GM12872 (cell line): ENCODE data around the gene FADD.

Source experiments
- CTCF ChIP-seq: IDR thresholded peaks from 3 replicates; pipeline ENCODE4 v1.5.1; 2011; ENCODE audit warnings: low read depth, mild to moderate bottlenecking, low read length, moderate library complexity; ENCODE audit not compliant: insufficient read depth

The FADD gene

GRCh38 chr11:70206982-70207376 is 3.9 kb downstream of the FADD start:
- TF ChIP-seq CTCF, result no peak

GRCh38 chr11:70207531-70208131 is 4.5 kb downstream of the FADD start:
- no peak for TF ChIP-seq CTCF

GRCh38 chr11:70209391-70209912 is 6.4 kb downstream of the FADD start:
- no peak for TF ChIP-seq CTCF

GRCh38 chr11:70210051-70210501 is 7.0 kb downstream of the FADD start:
- no peak for TF ChIP-seq CTCF

- TF ChIP-seq CTCF, result no peak
These were observed 7.4 kb downstream of the FADD start for GRCh38 chr11:70210530-70210929.

GRCh38 chr11:70212227-70212811 is 9.2 kb downstream of the FADD start:
- TF ChIP-seq CTCF, result no peak

- no peak for TF ChIP-seq CTCF
These were observed 17.0 kb downstream of the FADD start for GRCh38 chr11:70220136-70220535.
